Adrenal gland (tissue), 5 donors: ENCODE data around the gene IL17RA.

Experiments
- POLR2A ChIP-seq, 2 donors: fragments of 450-650 bp; IDR thresholded peaks; one replicate each; pipeline ENCODE4 v1.6.1; 2017; ENCODE audit warnings: antibody characterized with exemption in 2 of 2, mild to moderate bottlenecking in 2 of 2, moderate library complexity in 1 of 2
- TF ChIP-seq, protein P1 (sequence below), 6 experiments: fragments of 450-650 bp in 4 of 6; fragments of 200-600 bp in 2 of 6; sonication (generic) in 1 of 6; IDR thresholded peaks; 1 replicate in 5 of 6; 2 replicates in 1 of 6; pipeline versions ENCODE4 v1.5.1 to v1.8.0; 2016 to 2021; ENCODE audit warnings: antibody characterized with exemption in 6 of 6, mild to moderate bottlenecking in 2 of 6, moderate library complexity in 1 of 6
- donor health status: DM: no; HTN: no; CAD: no.

DNA sequence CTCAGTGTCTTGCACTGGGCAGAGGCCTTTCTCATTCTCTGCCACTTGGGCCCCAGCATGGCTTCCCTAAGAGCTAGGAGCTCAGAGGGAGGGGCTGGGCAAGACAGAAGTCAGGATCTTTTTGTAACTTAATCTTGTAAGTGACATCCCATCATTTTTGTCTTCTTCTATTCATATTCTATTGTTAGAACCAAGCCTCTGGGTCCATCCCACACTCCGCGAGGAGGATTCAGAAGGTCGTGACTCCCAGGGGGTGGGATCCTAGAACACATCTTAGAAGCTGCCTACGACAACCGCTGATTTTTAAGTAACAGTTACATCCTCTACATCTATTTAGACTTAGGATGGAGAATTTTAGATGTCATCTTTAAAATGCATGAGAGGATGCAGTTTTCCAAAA lies 1.5 kb upstream of the IL17RA start:
- TF ChIP-seq, protein P1, sequence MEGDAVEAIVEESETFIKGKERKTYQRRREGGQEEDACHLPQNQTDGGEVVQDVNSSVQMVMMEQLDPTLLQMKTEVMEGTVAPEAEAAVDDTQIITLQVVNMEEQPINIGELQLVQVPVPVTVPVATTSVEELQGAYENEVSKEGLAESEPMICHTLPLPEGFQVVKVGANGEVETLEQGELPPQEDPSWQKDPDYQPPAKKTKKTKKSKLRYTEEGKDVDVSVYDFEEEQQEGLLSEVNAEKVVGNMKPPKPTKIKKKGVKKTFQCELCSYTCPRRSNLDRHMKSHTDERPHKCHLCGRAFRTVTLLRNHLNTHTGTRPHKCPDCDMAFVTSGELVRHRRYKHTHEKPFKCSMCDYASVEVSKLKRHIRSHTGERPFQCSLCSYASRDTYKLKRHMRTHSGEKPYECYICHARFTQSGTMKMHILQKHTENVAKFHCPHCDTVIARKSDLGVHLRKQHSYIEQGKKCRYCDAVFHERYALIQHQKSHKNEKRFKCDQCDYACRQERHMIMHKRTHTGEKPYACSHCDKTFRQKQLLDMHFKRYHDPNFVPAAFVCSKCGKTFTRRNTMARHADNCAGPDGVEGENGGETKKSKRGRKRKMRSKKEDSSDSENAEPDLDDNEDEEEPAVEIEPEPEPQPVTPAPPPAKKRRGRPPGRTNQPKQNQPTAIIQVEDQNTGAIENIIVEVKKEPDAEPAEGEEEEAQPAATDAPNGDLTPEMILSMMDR (IDR thresholded peaks at IDR 0.05) = no peak
- TF ChIP-seq POLR2A (IDR thresholded peaks at IDR 0.05) = no peak
